PC-9 (cell line): ENCODE results near the gene TSC22D3. TPM values are rescaled to one million over a fixed set of nuclear protein-coding genes. Genes with fewer than 3 reads are reported as not detected.

Source experiments
- BruUV-seq: library from RNA; stranded (reverse); fragments of 400-500 nt; replicated peaks from 2 replicates; lab custom pipeline; 2021; lab: Mats Ljungman, UMichigan
- CTCF ChIA-PET: fragments of 300-600 bp; sonication (Branson Sonifier 250); formaldehyde crosslinking; loops from one replicate; lab custom pipeline; 2022; ENCODE audit warnings: antibody characterized with exemption; lab: Charles Lee
- POLR2A ChIA-PET: fragments of 300-600 bp; sonication (Branson Sonifier 250); formaldehyde crosslinking; loops from one replicate; lab custom pipeline; 2022; ENCODE audit warnings: antibody characterized with exemption; ENCODE audit not compliant: unreplicated experiment; lab: Charles Lee
- DNase-seq, 2 experiments: peaks; one replicate each; pipeline versions ENCODE4 v3.0.0 to v3.0.0-alpha.2; 2015 to 2022; ENCODE audit warnings: mixed read lengths in 1 of 2
- H2AFZ ChIP-seq: fragments of 200-600 bp; sonication (generic); 2 replicates; pipeline ENCODE4 v1.8.1; 2017; ENCODE audit warnings: antibody characterized with exemption
- H3F3A ChIP-seq: fragments of 200-600 bp; sonication (generic); 2 replicates; pipeline ENCODE4 v1.8.1; 2017; ENCODE audit warnings: antibody characterized with exemption, mild to moderate bottlenecking, low read depth; ENCODE audit not compliant: insufficient read depth
- H3K27ac ChIP-seq: fragments of 200-600 bp; sonication (generic); 2 replicates; pipeline ENCODE4 v1.6.1; 2016; ENCODE audit warnings: mixed run types
- H3K27me3 ChIP-seq: fragments of 200-600 bp; sonication (generic); 2 replicates; pipeline ENCODE4 v1.6.1; 2016; ENCODE audit warnings: low read depth, mixed run types; ENCODE audit not compliant: insufficient read depth
- H3K36me3 ChIP-seq: fragments of 200-600 bp; sonication (generic); 2 replicates; pipeline ENCODE4 v1.6.1; 2016; ENCODE audit warnings: low read depth, mixed run types
- H3K4me1 ChIP-seq: fragments of 200-600 bp; sonication (generic); replicated peaks from 2 replicates; pipeline ENCODE4 v1.6.1; 2016; ENCODE audit warnings: mixed run types; ENCODE audit not compliant: insufficient read depth
- H3K4me2 ChIP-seq: fragments of 200-600 bp; sonication (generic); 2 replicates; pipeline ENCODE4 v1.6.1; 2017; ENCODE audit warnings: mixed run types
- H3K4me3 ChIP-seq: fragments of 200-600 bp; sonication (generic); 2 replicates; pipeline ENCODE4 v1.6.1; 2016; ENCODE audit warnings: mixed run types
- H3K79me2 ChIP-seq: fragments of 200-600 bp; sonication (generic); 2 replicates; pipeline ENCODE4 v1.6.1; 2017; ENCODE audit warnings: low read depth, mixed run types
- H3K9me2 ChIP-seq: fragments of 200-600 bp; sonication (generic); 2 replicates; pipeline ENCODE4 v1.8.1; 2017; ENCODE audit warnings: mild to moderate bottlenecking; ENCODE audit not compliant: insufficient read depth
- H3K9me3 ChIP-seq: fragments of 200-600 bp; sonication (generic); 2 replicates; pipeline ENCODE4 v1.8.1; 2016; ENCODE audit warnings: low read depth; ENCODE audit not compliant: insufficient read depth
- H4K20me1 ChIP-seq: fragments of 200-600 bp; sonication (generic); 2 replicates; pipeline ENCODE4 v1.8.1; 2017; ENCODE audit not compliant: insufficient read depth
- CTCF ChIP-seq: fragments of 200-600 bp; sonication (generic); conservative IDR thresholded peaks from 2 replicates; pipeline ENCODE4 v1.6.1; 2017; ENCODE audit warnings: mixed run types, antibody characterized with exemption, mild to moderate bottlenecking, moderate library complexity
- EZH2 ChIP-seq: fragments of 200-600 bp; sonication (generic); IDR thresholded peaks from 2 replicates; pipeline ENCODE4 v1.8.0; 2017; ENCODE audit warnings: antibody characterized with exemption, low read depth
- intact Hi-C: fragments of 100-400 bp; cut with micrococcal nuclease; formaldehyde crosslinking; loops from one replicate; pipeline ENCODE4 v1.10.0; 2022; ENCODE audit not compliant: unreplicated experiment
- total RNA-seq: library from RNA; stranded (reverse); gene quantifications from 2 replicates; pipeline ENCODE4 v1.2.3, GENCODE V29; 2021

TSC22D3 gene
- total RNA-seq, 1 experiment from 2014 or later: 43.9 TPM

- H3K4me1 ChIP-seq: peaks cover 44% of the 10 kb centered on the region
- H3K36me3 ChIP-seq: no peaks in the 10 kb centered on the region
- no TSS peak for BruUV-seq
- POLR2A ChIA-PET: interaction anchor here (0.5 to 1.0 kb wide), 5 partner anchors 35 to 57 kb away, joined by 3 to 4 read pairs (median 3); partner anchors contain the start of gene PRPS1
- H3K4me3 ChIP-seq: peak overlapping the region; percentile 86; the same call in 1 of the 2 replicates
- H3K9me2 ChIP-seq: no peaks in the 10 kb centered on the region
- intact Hi-C loops: loop anchor here (1.0 to 2.0 kb wide), 2 partner anchors 23 to 34 kb away; no protein-coding TSS in a partner anchor
- peak overlapping the region; percentile 90 for H3K27ac ChIP-seq
- H3K4me2 ChIP-seq: peak overlapping the region; percentile 88
- no peaks in the 10 kb centered on the region for H3K9me3 ChIP-seq
- H3K79me2 ChIP-seq: peaks cover 19% of the 10 kb centered on the region
- no peaks in the 10 kb centered on the region for H4K20me1 ChIP-seq
- H3F3A ChIP-seq: peaks cover 25% of the 10 kb centered on the region
- CTCF ChIA-PET: interaction anchor here (1.8 kb wide), 1 partner anchor 39 kb away, joined by 6 read pairs; no protein-coding TSS in a partner anchor
- DNase-seq: peak in 1 of 2 experiments; percentile 37
- TF ChIP-seq CTCF: no peak
- TF ChIP-seq EZH2: no peak
- H3K27me3 ChIP-seq: no peaks in the 10 kb centered on the region
- peak overlapping the region; percentile 72 for H2AFZ ChIP-seq
Observed at GRCh38 chrX:107677501-107677901, 98.1 kb downstream of the TSC22D3 start.

GRCh38 chrX:107676559-107677378 lies 98.8 kb downstream of the TSC22D3 start:
- H3K27ac ChIP-seq: peak overlapping the region; percentile 90
- H3K4me2 ChIP-seq: peak overlapping the region; percentile 88
- peaks cover 19% of the 10 kb centered on the region for H3K79me2 ChIP-seq
- H3K4me1 ChIP-seq: peaks cover 44% of the 10 kb centered on the region
- peaks cover 25% of the 10 kb centered on the region for H3F3A ChIP-seq
- H3K27me3 ChIP-seq: no peaks in the 10 kb centered on the region
- intact Hi-C loops: loop anchor here (1.0 to 2.0 kb wide), 2 partner anchors 22 to 35 kb away; no protein-coding TSS in a partner anchor
- ChIA-PET POLR2A (interaction anchor here (0.7 to 1.2 kb wide), 4 partner anchors 36 to 58 kb away, joined by 3 to 12 read pairs (median 4); partner anchors contain the start of gene PRPS1), CTCF (interaction anchor here (1.0 to 1.8 kb wide), 3 partner anchors 8 to 100 kb away, joined by 6 to 10 read pairs (median 6); partner anchors contain the start of gene NCBP2L)
- no TSS peak for BruUV-seq
- no peaks in the 10 kb centered on the region for H4K20me1 ChIP-seq
- H3K9me3 ChIP-seq: no peaks in the 10 kb centered on the region
- TF ChIP-seq CTCF: no peak
- TF ChIP-seq EZH2: no peak
- no peaks in the 10 kb centered on the region for H3K36me3 ChIP-seq
- peak overlapping the region; percentile 72 for H2AFZ ChIP-seq
- H3K9me2 ChIP-seq: no peaks in the 10 kb centered on the region
- peak overlapping the region; percentile 86 for H3K4me3 ChIP-seq
- DNase-seq: peak; percentile 92 to 93

- Histone ChIP-seq H3K4me2 (peak overlapping the region; percentile 88), H3K27ac (peak overlapping the region; percentile 90), H3K27me3 (no peaks in the 10 kb centered on the region), H3F3A (peaks cover 25% of the 10 kb centered on the region), H3K9me2 (no peaks in the 10 kb centered on the region), H2AFZ (peak overlapping the region; percentile 72), H3K4me3 (peak overlapping the region; percentile 86), H3K9me3 (no peaks in the 10 kb centered on the region), H3K4me1 (peaks cover 44% of the 10 kb centered on the region), H4K20me1 (no peaks in the 10 kb centered on the region), H3K79me2 (peaks cover 19% of the 10 kb centered on the region), H3K36me3 (no peaks in the 10 kb centered on the region)
- POLR2A ChIA-PET: interaction anchor here (1.2 kb wide), 1 partner anchor 40 kb away, joined by 12 read pairs; no protein-coding TSS in a partner anchor
- TSS peak; percentile 53 for BruUV-seq
- CTCF ChIA-PET: interaction anchor here (0.7 to 1.0 kb wide), 3 partner anchors 9 to 101 kb away, joined by 3 to 10 read pairs (median 6); partner anchors contain the start of gene NCBP2L
- TF ChIP-seq CTCF (no peak), EZH2 (no peak)
- intact Hi-C loops: loop anchor here (2.0 kb wide), 1 partner anchor 21 kb away; no protein-coding TSS in a partner anchor
- peak in 1 of 2 experiments; percentile 36 for DNase-seq
Observed at GRCh38 chrX:107675823-107676555, 99.6 kb downstream of the TSC22D3 start.
